Measurements from ENCODE around the gene NPAS3.

NPAS3 gene

DNA sequence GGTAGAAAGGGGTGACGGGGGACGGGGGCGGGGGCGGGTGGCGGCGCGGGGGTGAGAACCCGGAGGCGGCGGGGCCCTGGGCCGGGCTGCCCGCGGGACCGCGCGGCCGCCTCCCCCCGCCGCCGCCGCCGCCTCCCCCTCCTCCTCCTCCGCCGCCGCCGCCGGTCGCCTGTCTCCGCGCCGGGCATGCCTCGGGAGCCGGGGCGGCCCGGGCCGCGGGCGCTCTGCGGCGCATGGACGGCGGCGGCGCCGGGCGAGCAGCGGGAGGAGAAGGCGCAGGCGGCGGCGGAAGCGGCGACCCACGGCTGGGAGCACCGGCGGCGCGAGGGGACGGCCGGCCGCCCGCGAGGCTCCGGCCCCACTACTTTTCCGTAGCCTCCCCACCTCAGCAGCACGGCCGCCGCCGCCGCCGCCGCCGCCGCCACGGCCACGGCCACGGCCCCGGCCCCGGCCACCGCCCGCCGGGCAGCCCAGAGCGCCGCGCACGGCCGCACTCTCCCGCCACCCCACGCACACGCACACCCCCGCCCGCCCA lies at the start of gene NPAS3:
NPAS3 (plus strand) TSS at position 161 of the 535 bp plus-strand sequence.
- Histone ChIP-seq H3K36me3 (replicated peaks) (no peaks in the 10 kb centered on the region), H3K27me3 (replicated peaks) (peaks cover 9% of the 10 kb centered on the region), H3K4me3 (ENCODE audit: low read depth, low read length) (peak within 1 kb of the TSS; percentile 60), H3K27ac (peak within 1 kb of the TSS; percentile 58)
- TF ChIP-seq CTCF (IDR thresholded peaks at IDR 0.05; ENCODE audit: low read depth, low read length, missing control alignments), result no peak
- DNase-seq, result no peak
- in situ Hi-C loops (cut with HindIII; ENCODE audit: low pct_ligation_motif_present, low sequenced_read_pairs), result no loop called here

DNA sequence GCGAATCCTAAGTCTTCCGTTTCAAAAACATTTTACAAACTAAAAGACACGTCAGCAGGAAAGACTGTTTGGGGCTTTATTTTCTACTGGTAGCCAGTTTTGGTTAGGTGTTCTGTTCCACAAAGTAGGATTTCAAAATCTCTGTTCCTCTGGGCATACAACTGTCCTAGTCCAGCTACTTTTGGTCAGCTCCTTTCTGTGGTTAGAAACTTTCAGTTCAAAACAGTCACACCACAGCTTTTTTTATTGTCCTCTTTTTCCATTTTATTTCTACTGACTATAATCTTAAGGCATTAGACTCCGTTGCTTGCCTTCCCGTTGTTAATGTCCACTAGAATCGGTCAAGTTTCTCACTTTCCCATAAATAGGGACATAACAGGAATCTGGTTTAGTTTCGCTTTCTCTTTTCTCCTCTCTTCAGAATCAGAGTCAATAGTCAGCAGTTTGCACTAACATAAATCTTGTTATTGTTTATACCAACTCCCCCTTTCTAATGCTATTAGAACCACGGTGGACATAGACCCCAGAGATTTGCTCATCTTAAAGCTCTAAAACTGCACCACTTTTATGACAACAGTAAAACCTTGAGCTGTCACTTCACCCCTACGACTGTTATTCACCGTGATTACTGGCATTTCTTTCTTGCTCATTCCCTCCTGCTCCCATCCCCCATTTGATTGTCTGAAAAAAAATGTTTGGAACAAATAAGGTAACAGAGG lies 41.5 kb upstream of the NPAS3 start:
- Histone ChIP-seq H3K36me3 (replicated peaks) (no peaks in the 10 kb centered on the region), H3K4me3 (ENCODE audit: low read depth, low read length) (peak overlapping the region; percentile 49), H3K27me3 (replicated peaks) (no peaks in the 10 kb centered on the region), H3K27ac (peak overlapping the region; percentile 34)
- DNase-seq, result peak; percentile 4
- in situ Hi-C loops (cut with HindIII; ENCODE audit: low pct_ligation_motif_present, low sequenced_read_pairs), result no loop called here
- no peak for TF ChIP-seq CTCF (IDR thresholded peaks at IDR 0.05; ENCODE audit: low read depth, low read length, missing control alignments)

- no peak for DNase-seq
- no peak overlapping the region for H3K27ac ChIP-seq
- H3K4me3 ChIP-seq (ENCODE audit: low read depth, low read length), result peak overlapping the region; percentile 49
- H3K36me3 ChIP-seq (replicated peaks), result no peaks in the 10 kb centered on the region
- no peaks in the 10 kb centered on the region for H3K27me3 ChIP-seq (replicated peaks)
- in situ Hi-C loops (cut with HindIII; ENCODE audit: low pct_ligation_motif_present, low sequenced_read_pairs), result no loop called here
- TF ChIP-seq CTCF (IDR thresholded peaks at IDR 0.05; ENCODE audit: low read depth, low read length, missing control alignments), result no peak
Measured at GRCh38 chr14:32897698-32898064, 41.0 kb upstream of the NPAS3 start.

DNA sequence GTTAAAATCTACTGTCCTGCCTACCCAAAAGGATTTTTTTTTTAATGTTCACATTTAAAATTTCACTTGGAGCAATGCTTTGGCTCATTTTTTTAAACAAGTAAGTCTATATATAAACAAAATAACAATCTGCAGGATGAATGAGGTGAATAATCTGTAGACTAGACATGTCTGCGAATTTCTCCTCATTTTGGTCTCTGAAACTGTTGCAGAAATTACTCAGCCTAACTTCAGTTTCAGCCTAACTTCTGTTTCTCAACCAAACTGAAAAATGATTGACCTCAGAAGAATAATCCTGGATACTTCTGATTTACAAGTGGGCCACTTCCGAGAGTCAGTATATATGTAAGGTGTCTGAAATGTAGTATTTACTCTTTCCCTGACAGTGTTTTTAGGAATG lies 39.8 kb upstream of the NPAS3 start:
- Histone ChIP-seq H3K4me3 (ENCODE audit: low read depth, low read length) (no peak overlapping the region), H3K36me3 (replicated peaks) (no peaks in the 10 kb centered on the region), H3K27ac (no peak overlapping the region), H3K27me3 (replicated peaks) (no peaks in the 10 kb centered on the region)
- DNase-seq, result no peak
- in situ Hi-C loops (cut with HindIII; ENCODE audit: low pct_ligation_motif_present, low sequenced_read_pairs), result no loop called here
- no peak for TF ChIP-seq CTCF (IDR thresholded peaks at IDR 0.05; ENCODE audit: low read depth, low read length, missing control alignments)

DNA sequence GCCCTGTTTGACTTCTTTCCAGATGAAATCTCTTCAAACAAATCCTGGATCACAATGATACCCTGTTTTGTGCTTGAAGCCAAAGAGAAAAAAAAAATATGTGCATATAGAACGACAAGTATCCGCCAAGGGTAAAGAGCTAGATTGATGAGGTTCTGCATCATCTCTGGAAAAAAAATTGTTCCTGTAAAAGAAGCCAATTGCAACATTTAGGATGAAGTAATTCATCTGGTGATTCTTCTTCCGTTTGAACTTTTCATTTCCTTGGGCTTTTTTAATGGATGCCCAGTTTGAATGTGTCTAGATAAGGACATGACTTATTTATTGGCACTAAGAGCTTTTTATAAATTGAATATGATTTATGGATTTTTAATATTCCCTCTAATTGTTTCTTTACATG lies 38.1 kb upstream of the NPAS3 start:
- no peak overlapping the region for H3K4me3 ChIP-seq (ENCODE audit: low read depth, low read length)
- no peak overlapping the region for H3K27ac ChIP-seq
- in situ Hi-C loops (cut with HindIII; ENCODE audit: low pct_ligation_motif_present, low sequenced_read_pairs), result no loop called here
- DNase-seq, result no peak
- TF ChIP-seq CTCF (IDR thresholded peaks at IDR 0.05; ENCODE audit: low read depth, low read length, missing control alignments), result no peak
- H3K27me3 ChIP-seq (replicated peaks), result no peaks in the 10 kb centered on the region
- no peaks in the 10 kb centered on the region for H3K36me3 ChIP-seq (replicated peaks)

- no peak overlapping the region for H3K4me3 ChIP-seq (ENCODE audit: low read depth, low read length)
- no peak for TF ChIP-seq CTCF (IDR thresholded peaks at IDR 0.05; ENCODE audit: low read depth, low read length, missing control alignments)
- in situ Hi-C loops (cut with HindIII; ENCODE audit: low pct_ligation_motif_present, low sequenced_read_pairs), result no loop called here
- H3K36me3 ChIP-seq (replicated peaks), result no peaks in the 10 kb centered on the region
- DNase-seq, result no peak
- H3K27me3 ChIP-seq (replicated peaks), result no peaks in the 10 kb centered on the region
- no peak overlapping the region for H3K27ac ChIP-seq
Measured at GRCh38 chr14:32905013-32905412, 33.7 kb upstream of the NPAS3 start.
